ENCODE measurements around the gene RABGAP1L.

- TF ChIP-seq CTCF (IDR thresholded peaks at IDR 0.05 in 2 of 3, conservative IDR thresholded peaks at IDR 0.05 in 1 of 3; ENCODE audit: control insufficient read depth in 2 of 3, extremely low read depth in 1 of 3, insufficient read depth in 1 of 3, low read depth in 3 of 3, low read length in 3 of 3) (no peak), MTA2 (IDR thresholded peaks at IDR 0.05; ENCODE audit: low read depth) (no peak), EGR1 (IDR thresholded peaks at IDR 0.05; ENCODE audit: borderline replicate concordance in 1 of 2, low read depth in 2 of 2, low read length in 2 of 2) (no peak), NBN (IDR thresholded peaks at IDR 0.05) (no peak), NFYB (IDR thresholded peaks at IDR 0.05; ENCODE audit: insufficient read depth, low read depth, low read length) (no peak), SIN3A (IDR thresholded peaks at IDR 0.05; ENCODE audit: low read depth, low read length) (no peak), JUND (IDR thresholded peaks at IDR 0.05; ENCODE audit: low read depth, low read length) (no peak)
These were observed 193.7 kb downstream of the RABGAP1L start for GRCh38 chr1:174352883-174353608.

All from GM12878 (cell line).